ENCODE measurements around the gene KLHDC7B. TPM values are rescaled to one million over a fixed set of nuclear protein-coding genes. Genes with fewer than 3 reads are reported as not detected.

KLHDC7B gene
- total RNA-seq, 1 donor from 2014 or later = not detected

GRCh38 chr22:50526834-50527801 lies 18.6 kb upstream of the KLHDC7B start:
- Mint-ChIP-seq H3K27me3 (ENCODE audit: unreplicated experiment) (peaks cover 35% of the 10 kb centered on the region), H3K27ac (ENCODE audit: unreplicated experiment) (peak overlapping the region; percentile 67), H3K9me3 (ENCODE audit: unreplicated experiment) (no peaks in the 10 kb centered on the region), H3K36me3 (ENCODE audit: low read depth, unreplicated experiment) (peaks cover 5% of the 10 kb centered on the region), H3K4me3 (ENCODE audit: unreplicated experiment) (peak overlapping the region; percentile 83), H3K4me1 (ENCODE audit: unreplicated experiment) (peaks cover 6% of the 10 kb centered on the region)
- no peak for DNase-seq (ENCODE audit: low spot score)
- no peak for TF ChIP-seq CTCF (IDR thresholded peaks at IDR 0.05; ENCODE audit: unreplicated experiment)

DNA sequence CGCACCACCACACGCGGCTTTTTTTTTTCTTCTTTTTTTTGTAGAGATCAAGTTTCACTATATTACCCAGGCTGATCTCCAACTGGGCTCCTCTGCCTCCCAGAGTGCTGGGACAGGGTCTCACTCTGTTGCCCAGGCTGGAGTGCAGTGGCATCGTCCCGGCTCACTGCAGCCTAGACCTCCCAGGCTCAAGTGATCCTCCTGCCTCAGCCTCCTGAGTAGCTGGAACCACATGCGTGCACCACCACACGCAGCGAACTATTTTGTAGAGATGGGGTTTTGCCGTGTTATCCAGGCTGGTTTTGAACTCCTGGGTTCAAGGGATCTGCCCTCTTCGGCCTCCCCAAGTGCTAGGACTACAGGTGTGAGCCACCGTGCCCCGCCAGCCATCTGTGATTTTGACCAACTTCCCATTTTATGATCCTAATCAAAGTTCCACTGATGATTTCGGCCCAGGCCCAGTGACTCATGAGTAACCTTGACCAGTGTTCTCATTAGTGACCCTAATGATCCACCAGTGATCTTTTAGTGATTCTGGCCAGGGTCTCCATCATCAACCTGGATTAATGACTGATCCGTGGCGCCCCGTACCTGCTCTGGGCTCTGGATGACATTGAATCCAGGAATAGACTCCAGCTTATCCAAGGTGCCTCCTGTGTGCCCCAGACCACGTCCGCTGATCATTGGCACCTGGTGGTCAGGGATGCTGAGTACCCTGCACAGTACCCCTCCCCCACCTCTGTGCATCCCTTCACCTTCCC lies 17.6 kb upstream of the KLHDC7B start:
- Mint-ChIP-seq H3K4me3 (ENCODE audit: unreplicated experiment) (peak overlapping the region; percentile 83), H3K27me3 (ENCODE audit: unreplicated experiment) (peaks cover 37% of the 10 kb centered on the region), H3K27ac (ENCODE audit: unreplicated experiment) (no peak overlapping the region)

GRCh38 chr22:50528682-50529415 lies 16.9 kb upstream of the KLHDC7B start:
- H3K36me3 Mint-ChIP-seq (ENCODE audit: low read depth, unreplicated experiment) = peaks cover 5% of the 10 kb centered on the region
- peaks cover 32% of the 10 kb centered on the region for H3K27me3 Mint-ChIP-seq (ENCODE audit: unreplicated experiment)
- no peaks in the 10 kb centered on the region for H3K9me3 Mint-ChIP-seq (ENCODE audit: unreplicated experiment)
- no peak for DNase-seq (ENCODE audit: low spot score)
- no peak for TF ChIP-seq CTCF (IDR thresholded peaks at IDR 0.05; ENCODE audit: unreplicated experiment)
- H3K27ac Mint-ChIP-seq (ENCODE audit: unreplicated experiment) = no peak overlapping the region
- H3K4me3 Mint-ChIP-seq (ENCODE audit: unreplicated experiment) = no peak overlapping the region
- peaks cover 14% of the 10 kb centered on the region for H3K4me1 Mint-ChIP-seq (ENCODE audit: unreplicated experiment)

More for the DNA sequence above, 17.6 kb upstream of the KLHDC7B start:
- no peak for DNase-seq (ENCODE audit: low spot score)
- TF ChIP-seq CTCF (IDR thresholded peaks at IDR 0.05; ENCODE audit: unreplicated experiment) = no peak
- H3K36me3 Mint-ChIP-seq (ENCODE audit: low read depth, unreplicated experiment) = peaks cover 5% of the 10 kb centered on the region
- H3K4me1 Mint-ChIP-seq (ENCODE audit: unreplicated experiment) = peaks cover 12% of the 10 kb centered on the region
- no peaks in the 10 kb centered on the region for H3K9me3 Mint-ChIP-seq (ENCODE audit: unreplicated experiment)

GRCh38 chr22:50529416-50529896 lies 16.2 kb upstream of the KLHDC7B start:
- H3K4me1 Mint-ChIP-seq (ENCODE audit: unreplicated experiment) = peaks cover 13% of the 10 kb centered on the region
- no peak for DNase-seq (ENCODE audit: low spot score)
- no peak overlapping the region for H3K4me3 Mint-ChIP-seq (ENCODE audit: unreplicated experiment)
- H3K9me3 Mint-ChIP-seq (ENCODE audit: unreplicated experiment) = no peaks in the 10 kb centered on the region
- H3K27me3 Mint-ChIP-seq (ENCODE audit: unreplicated experiment) = peaks cover 32% of the 10 kb centered on the region
- TF ChIP-seq CTCF (IDR thresholded peaks at IDR 0.05; ENCODE audit: unreplicated experiment) = no peak
- H3K27ac Mint-ChIP-seq (ENCODE audit: unreplicated experiment) = no peak overlapping the region
- peaks cover 4% of the 10 kb centered on the region for H3K36me3 Mint-ChIP-seq (ENCODE audit: low read depth, unreplicated experiment)
